Caco-2 (cell line): ENCODE results near the gene FLACC1. TPM values are rescaled to one million over a fixed set of nuclear protein-coding genes. Genes with fewer than 3 reads are reported as not detected.

ENCODE experiments used
- BruUV-seq: library from RNA; stranded (reverse); fragments of 400-500 nt; replicated peaks from 2 replicates; lab custom pipeline; 2021; lab: Mats Ljungman, UMichigan
- CTCF ChIA-PET: fragments of 300-600 bp; sonication (Branson Sonifier 250); formaldehyde crosslinking; loops from one replicate; lab custom pipeline; 2022; ENCODE audit warnings: antibody characterized with exemption; lab: Charles Lee
- POLR2A ChIA-PET: fragments of 300-600 bp; sonication (Branson Sonifier 250); formaldehyde crosslinking; loops from one replicate; lab custom pipeline; 2022; ENCODE audit warnings: antibody characterized with exemption; lab: Charles Lee
- DNase-seq, 2 experiments: peaks; one replicate each; pipeline versions ENCODE4 v3.0.0 to v3.0.0-alpha.2; 2020 to 2022
- H3K27me3 ChIP-seq: replicated peaks from 2 replicates; pipeline ENCODE4 v1.6.0; 2011; ENCODE audit warnings: low read length; ENCODE audit not compliant: control insufficient read depth, insufficient read depth
- H3K36me3 ChIP-seq: 2 replicates; pipeline ENCODE4 v1.5.1; 2011; ENCODE audit warnings: low read length; ENCODE audit not compliant: control insufficient read depth, insufficient read depth
- H3K4me1 ChIP-seq: fragments of 250-450 bp; sonication (Bioruptor Pico); 2 replicates; pipeline ENCODE4 v1.5.1; 2020; ENCODE audit warnings: mild to moderate bottlenecking
- H3K4me3 ChIP-seq: 2 replicates; pipeline ENCODE4 v1.5.1; 2011; ENCODE audit warnings: low read depth, mild to moderate bottlenecking, control low read depth, low read length
- H3K9me3 ChIP-seq: fragments of 250-450 bp; sonication (Bioruptor Pico); 2 replicates; pipeline ENCODE4 v1.5.1; 2020; ENCODE audit warnings: mild to moderate bottlenecking, moderate library complexity
- H3K27ac Mint-ChIP-seq: one replicate; pipeline ENCODE4 v1.8.0; 2022; ENCODE audit warnings: mixed read lengths; ENCODE audit not compliant: unreplicated experiment
- H3K27me3 Mint-ChIP-seq: one replicate; pipeline ENCODE4 v1.8.0; 2022; ENCODE audit warnings: mixed read lengths; ENCODE audit not compliant: insufficient read depth, unreplicated experiment
- H3K36me3 Mint-ChIP-seq: one replicate; pipeline ENCODE4 v1.8.0; 2022; ENCODE audit warnings: mild to moderate bottlenecking, mixed read lengths; ENCODE audit not compliant: insufficient read depth, unreplicated experiment
- H3K4me1 Mint-ChIP-seq: one replicate; pipeline ENCODE4 v1.8.0; 2022; ENCODE audit warnings: low read depth, mixed read lengths; ENCODE audit not compliant: unreplicated experiment
- H3K4me3 Mint-ChIP-seq: one replicate; pipeline ENCODE4 v1.8.0; 2022; ENCODE audit warnings: mild to moderate bottlenecking, moderate library complexity, mixed read lengths; ENCODE audit not compliant: unreplicated experiment
- H3K9me3 Mint-ChIP-seq: one replicate; pipeline ENCODE4 v1.8.0; 2022; ENCODE audit warnings: mixed read lengths; ENCODE audit not compliant: unreplicated experiment
- CTCF ChIP-seq, 2 experiments: fragments of 200-600 bp in 1 of 2; IDR thresholded peaks; 1 replicate in 1 of 2; 2 replicates in 1 of 2; pipeline versions ENCODE4 v1.5.1 to v1.8.0; 2011 to 2022; ENCODE audit warnings: antibody characterized with exemption in 1 of 2, control low read depth in 1 of 2, inconsistent platforms in 1 of 2, low read depth in 1 of 2, low read length in 1 of 2, mild to moderate bottlenecking in 1 of 2, moderate library complexity in 1 of 2; ENCODE audit not compliant: insufficient read depth in 1 of 2, severe bottlenecking in 1 of 2, unreplicated experiment in 1 of 2
- intact Hi-C: fragments of 100-400 bp; cut with micrococcal nuclease; formaldehyde crosslinking; loops from one replicate; pipeline ENCODE4 v1.10.0; 2022; ENCODE audit not compliant: unreplicated experiment
- total RNA-seq: library from RNA; stranded (reverse); gene quantifications from 2 replicates; pipeline ENCODE4 v1.2.3, GENCODE V29; 2022

Gene FLACC1
- total RNA-seq, 1 experiment from 2014 or later: 0.86 TPM

GRCh38 chr2:201403880-201404279 lies 46.7 kb upstream of the FLACC1 start:
- no peaks in the 10 kb centered on the region for H3K9me3 ChIP-seq
- Mint-ChIP-seq H3K27ac (no peak overlapping the region), H3K27me3 (no peaks in the 10 kb centered on the region), H3K4me1 (no peaks in the 10 kb centered on the region), H3K9me3 (no peaks in the 10 kb centered on the region), H3K4me3 (no peak overlapping the region), H3K36me3 (peaks cover 8% of the 10 kb centered on the region)
- no peak for DNase-seq
- no peaks in the 10 kb centered on the region for H3K27me3 ChIP-seq
- H3K4me3 ChIP-seq: no peak overlapping the region
- no peaks in the 10 kb centered on the region for H3K4me1 ChIP-seq
- ChIA-PET POLR2A (no interaction called here), CTCF (no interaction called here)
- H3K36me3 ChIP-seq: no peaks in the 10 kb centered on the region; the same call in 1 of the 2 replicates
- intact Hi-C loops: no loop called here
- no peak for TF ChIP-seq CTCF (IDR thresholded peaks at IDR 0.05; ENCODE audit: insufficient read depth in 1 of 2, low read depth in 1 of 2, low read length in 1 of 2, severe bottlenecking in 1 of 2, unreplicated experiment in 1 of 2)
- no TSS peak for BruUV-seq

DNA sequence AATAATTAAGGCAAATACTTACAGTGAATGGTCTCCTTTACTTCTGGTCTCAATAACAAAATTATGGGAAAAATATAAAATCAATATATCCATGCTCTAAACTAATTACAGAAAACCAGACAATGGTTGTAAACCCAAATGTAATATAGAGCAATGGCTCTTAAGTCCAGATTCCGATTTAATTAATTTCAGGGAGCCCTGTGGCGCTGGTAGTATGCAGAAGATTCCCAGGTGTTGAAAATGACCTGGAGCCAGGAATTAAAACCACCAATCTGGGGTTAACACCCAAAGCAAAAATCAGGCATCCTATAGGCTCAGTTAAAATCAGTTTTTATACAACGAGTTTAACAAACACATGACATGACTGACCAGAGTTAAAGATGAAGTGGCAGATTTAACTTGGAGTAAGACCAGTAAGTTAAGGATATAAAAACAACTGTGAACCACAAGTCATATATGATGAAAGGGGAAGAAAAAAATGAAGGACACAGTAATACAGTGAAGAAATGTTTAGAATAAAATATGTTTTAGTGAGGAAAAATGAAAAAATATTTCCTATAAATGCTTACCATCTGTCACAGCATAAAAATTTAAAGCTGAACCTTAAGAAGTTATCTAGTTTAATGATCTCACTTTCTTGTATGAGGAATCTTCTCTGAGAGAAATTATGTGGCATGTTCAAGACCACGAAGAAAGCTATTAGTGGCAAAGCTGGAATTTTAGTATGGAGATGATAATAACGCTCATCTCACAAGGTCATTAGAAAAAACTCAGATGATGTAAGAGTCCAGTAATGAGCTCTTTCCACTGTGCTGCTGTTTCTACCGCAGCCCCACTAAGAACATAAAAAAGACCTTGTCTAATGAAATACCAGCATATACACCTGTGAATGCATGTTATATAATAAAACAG lies 45.8 kb upstream of the FLACC1 start:
- Histone ChIP-seq H3K9me3 (no peaks in the 10 kb centered on the region), H3K36me3 (no peaks in the 10 kb centered on the region; the same call in 1 of the 2 replicates), H3K27me3 (no peaks in the 10 kb centered on the region), H3K4me1 (no peaks in the 10 kb centered on the region), H3K4me3 (no peak overlapping the region)
- Mint-ChIP-seq H3K9me3 (no peaks in the 10 kb centered on the region), H3K36me3 (peaks cover 8% of the 10 kb centered on the region), H3K4me1 (no peaks in the 10 kb centered on the region), H3K27me3 (no peaks in the 10 kb centered on the region), H3K4me3 (no peak overlapping the region), H3K27ac (no peak overlapping the region)
- DNase-seq: no peak
- ChIA-PET POLR2A (interaction anchor here (0.6 kb wide), 1 partner anchor 48 kb away, joined by 8 read pairs; the partner anchor contains the start of genes STRADB and TRAK2), CTCF (no interaction called here)
- intact Hi-C loops: no loop called here
- no TSS peak for BruUV-seq
- TF ChIP-seq CTCF (IDR thresholded peaks at IDR 0.05; ENCODE audit: insufficient read depth in 1 of 2, low read depth in 1 of 2, low read length in 1 of 2, severe bottlenecking in 1 of 2, unreplicated experiment in 1 of 2): no peak

DNA sequence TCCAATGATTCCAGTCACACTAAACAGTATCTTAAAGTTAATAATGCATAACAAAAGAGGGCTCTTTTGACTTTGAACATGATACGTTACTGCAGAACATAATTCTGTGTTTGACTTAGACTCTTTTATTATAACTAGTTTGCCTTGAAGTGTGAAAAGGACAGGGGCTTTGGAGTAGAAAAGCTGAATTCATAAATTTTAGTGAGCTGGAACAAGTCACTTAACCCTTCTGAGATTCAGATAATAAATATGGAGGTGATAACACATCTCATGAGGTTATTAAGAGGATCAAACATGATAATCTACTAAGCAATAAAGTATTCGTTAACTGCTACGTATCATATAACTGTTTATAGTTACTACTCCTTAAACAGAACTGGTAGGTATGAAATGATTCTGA lies 44.7 kb upstream of the FLACC1 start:
- intact Hi-C loops: no loop called here
- Histone ChIP-seq H3K9me3 (no peaks in the 10 kb centered on the region), H3K36me3 (no peaks in the 10 kb centered on the region; the same call in 1 of the 2 replicates), H3K4me3 (no peak overlapping the region), H3K27me3 (no peaks in the 10 kb centered on the region), H3K4me1 (no peaks in the 10 kb centered on the region)
- no peaks in the 10 kb centered on the region for H3K27me3 Mint-ChIP-seq
- no peak for TF ChIP-seq CTCF (IDR thresholded peaks at IDR 0.05; ENCODE audit: insufficient read depth in 1 of 2, low read depth in 1 of 2, low read length in 1 of 2, severe bottlenecking in 1 of 2, unreplicated experiment in 1 of 2)
- no peak overlapping the region for H3K4me3 Mint-ChIP-seq
- POLR2A ChIA-PET: no interaction called here
- no peak for DNase-seq
- CTCF ChIA-PET: no interaction called here
- no TSS peak for BruUV-seq
- H3K4me1 Mint-ChIP-seq: no peaks in the 10 kb centered on the region
- H3K9me3 Mint-ChIP-seq: no peaks in the 10 kb centered on the region
- H3K27ac Mint-ChIP-seq: no peak overlapping the region
- peaks cover 8% of the 10 kb centered on the region for H3K36me3 Mint-ChIP-seq
